ENCODE measurements around the gene UCHL1.

DNA sequence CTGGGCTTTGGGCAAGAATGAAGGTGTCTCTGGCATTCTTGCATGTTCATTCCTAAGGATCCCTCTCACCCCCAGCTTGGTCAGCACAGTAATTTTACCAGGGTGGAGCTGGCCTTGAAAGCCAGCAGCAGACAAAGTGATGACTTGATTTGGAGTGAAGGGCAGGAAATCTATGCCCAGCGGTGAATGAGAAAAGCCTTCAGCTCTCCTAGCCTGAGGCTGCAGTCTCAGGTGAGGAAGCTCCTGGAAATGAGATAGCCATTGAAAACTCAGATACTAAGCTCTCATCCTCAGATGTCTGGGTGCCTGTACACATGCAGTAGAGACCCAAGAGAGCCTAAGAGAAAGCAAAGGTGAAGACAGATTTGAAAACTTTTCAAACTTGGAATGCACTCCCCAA is 10.7 kb upstream of the UCHL1 start:
- TF ChIP-seq, protein P1, sequence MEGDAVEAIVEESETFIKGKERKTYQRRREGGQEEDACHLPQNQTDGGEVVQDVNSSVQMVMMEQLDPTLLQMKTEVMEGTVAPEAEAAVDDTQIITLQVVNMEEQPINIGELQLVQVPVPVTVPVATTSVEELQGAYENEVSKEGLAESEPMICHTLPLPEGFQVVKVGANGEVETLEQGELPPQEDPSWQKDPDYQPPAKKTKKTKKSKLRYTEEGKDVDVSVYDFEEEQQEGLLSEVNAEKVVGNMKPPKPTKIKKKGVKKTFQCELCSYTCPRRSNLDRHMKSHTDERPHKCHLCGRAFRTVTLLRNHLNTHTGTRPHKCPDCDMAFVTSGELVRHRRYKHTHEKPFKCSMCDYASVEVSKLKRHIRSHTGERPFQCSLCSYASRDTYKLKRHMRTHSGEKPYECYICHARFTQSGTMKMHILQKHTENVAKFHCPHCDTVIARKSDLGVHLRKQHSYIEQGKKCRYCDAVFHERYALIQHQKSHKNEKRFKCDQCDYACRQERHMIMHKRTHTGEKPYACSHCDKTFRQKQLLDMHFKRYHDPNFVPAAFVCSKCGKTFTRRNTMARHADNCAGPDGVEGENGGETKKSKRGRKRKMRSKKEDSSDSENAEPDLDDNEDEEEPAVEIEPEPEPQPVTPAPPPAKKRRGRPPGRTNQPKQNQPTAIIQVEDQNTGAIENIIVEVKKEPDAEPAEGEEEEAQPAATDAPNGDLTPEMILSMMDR (IDR thresholded peaks at IDR 0.05 in 4 of 5, conservative IDR thresholded peaks at IDR 0.05 in 1 of 5), result no peak
- no peak for TF ChIP-seq POLR2A (IDR thresholded peaks at IDR 0.05)

Measured in gastrocnemius medialis (tissue), 4 donors.